GM12878 (cell line): ENCODE results near the gene TEDC1. TPM values are rescaled to one million over a fixed set of nuclear protein-coding genes. Genes with fewer than 3 reads are reported as not detected.

Experiments used
- ATAC-seq: fragments of 200-7000 bp; cut with Tn5 transposase; 3 replicates; pipeline ENCODE4 v1.9.1; 2020; ENCODE audit warnings: mild to moderate bottlenecking, moderate library complexity
- BruUV-seq: library from RNA; stranded (reverse); fragments of 400-500 nt; replicated peaks from 2 replicates; lab custom pipeline; 2021; lab: Mats Ljungman, UMichigan
- CTCF ChIA-PET: fragments of 300-600 bp; sonication (Branson Sonifier 250); formaldehyde crosslinking; extraction: SDS; loops from one replicate; lab custom pipeline; 2021; ENCODE audit warnings: inconsistent platforms; lab: Yijun Ruan, JAX
- POLR2A ChIA-PET: fragments of 350-600 bp; formaldehyde crosslinking; extraction: SDS; loops from one replicate; lab custom pipeline; 2021; ENCODE audit warnings: inconsistent platforms; lab: Charles Lee
- RAD21 ChIA-PET: fragments of 300-600 bp; sonication (Branson Sonifier 250); formaldehyde crosslinking; loops from one replicate; lab custom pipeline; 2023; ENCODE audit warnings: antibody characterized with exemption; ENCODE audit not compliant: unreplicated experiment; lab: Charles Lee
- SMC1A ChIA-PET: fragments of 300-600 bp; sonication (Branson Sonifier 250); formaldehyde crosslinking; loops from one replicate; lab custom pipeline; 2023; ENCODE audit not compliant: unreplicated experiment, uncharacterized antibody; lab: Charles Lee
- DNase-seq: peaks from one replicate; pipeline ENCODE4 v3.0.0-alpha.2; 2011; ENCODE audit warnings: low read depth, low spot score
- FAIRE-seq: peaks from 3 replicates; lab custom pipeline; 2011; peaks lifted over from hg19 to GRCh38; lab: Jason Lieb, UNC
- H2AFZ ChIP-seq: 2 replicates; pipeline ENCODE4 v1.6.0; 2011; ENCODE audit warnings: low read depth, low read length, control low read depth; ENCODE audit not compliant: control insufficient read depth
- H3K27ac ChIP-seq: 2 replicates; pipeline ENCODE4 v1.5.1; 2011; ENCODE audit warnings: control low read depth; ENCODE audit not compliant: control insufficient read depth, insufficient read depth
- H3K27me3 ChIP-seq, 2 experiments: replicated peaks in 1 of 2; 2 replicates each; pipeline versions ENCODE4 v1.6.0 to v1.6.1; 2011; ENCODE audit warnings: low read length in 1 of 2; ENCODE audit not compliant: control insufficient read depth in 2 of 2, insufficient read depth in 2 of 2
- H3K36me3 ChIP-seq, 2 experiments: 2 replicates each; pipeline ENCODE4 v1.5.1; 2011; ENCODE audit warnings: low read length in 1 of 2; ENCODE audit not compliant: control insufficient read depth in 2 of 2, insufficient read depth in 2 of 2
- H3K4me1 ChIP-seq: 2 replicates; pipeline ENCODE4 v1.6.1; 2011; ENCODE audit warnings: mild to moderate bottlenecking, low read length, moderate library complexity, mixed read lengths; ENCODE audit not compliant: control insufficient read depth, insufficient read depth
- H3K4me2 ChIP-seq: 2 replicates; pipeline ENCODE4 v1.6.0; 2011; ENCODE audit warnings: control low read depth; ENCODE audit not compliant: control insufficient read depth, insufficient read depth
- H3K4me3 ChIP-seq: fragments of 200-600 bp; sonication (generic); 2 replicates; pipeline ENCODE4 v1.5.1; 2016
- H3K79me2 ChIP-seq: 2 replicates; pipeline ENCODE4 v1.6.0; 2011; ENCODE audit warnings: low read length; ENCODE audit not compliant: control insufficient read depth, insufficient read depth
- H3K9ac ChIP-seq: 2 replicates; pipeline ENCODE4 v1.8.0; 2011; ENCODE audit warnings: low read length, control low read depth, mixed read lengths; ENCODE audit not compliant: control insufficient read depth, insufficient read depth
- H3K9me3 ChIP-seq: replicated peaks from 3 replicates; pipeline ENCODE4 v1.5.1; 2011; ENCODE audit warnings: mild to moderate bottlenecking, low read length; ENCODE audit not compliant: control insufficient read depth, insufficient read depth
- H4K20me1 ChIP-seq: 2 replicates; pipeline ENCODE4 v1.6.0; 2011; ENCODE audit not compliant: control insufficient read depth, insufficient read depth
- CBX5 ChIP-seq: sonication (generic); IDR thresholded peaks from 2 replicates; pipeline ENCODE4 v1.6.1; 2016; ENCODE audit warnings: low read depth, moderate library complexity, mild to moderate bottlenecking, inconsistent platforms
- CHD2 ChIP-seq: IDR thresholded peaks from 2 replicates; pipeline ENCODE4 v1.6.1; 2011; ENCODE audit warnings: low read depth, low read length, improper control_type of control experiment, borderline replicate concordance
- E4F1 ChIP-seq: fragments of 450-650 bp; IDR thresholded peaks from 2 replicates; pipeline ENCODE4 v1.6.1; 2018; ENCODE audit warnings: borderline replicate concordance, mild to moderate bottlenecking; ENCODE audit not compliant: partially characterized antibody
- ETV6 ChIP-seq, 2 experiments: fragments of 450-650 bp in 1 of 2; IDR thresholded peaks in 1 of 2; conservative IDR thresholded peaks in 1 of 2; 2 replicates each; pipeline ENCODE4 v1.6.1; 2014; ENCODE audit warnings: antibody characterized with exemption in 1 of 2, borderline replicate concordance in 1 of 2, low read depth in 1 of 2, mild to moderate bottlenecking in 1 of 2, moderate library complexity in 1 of 2
- IKZF2 ChIP-seq, 2 experiments: fragments of 450-650 bp; IDR thresholded peaks; 2 replicates each; pipeline ENCODE4 v1.6.1; 2017; ENCODE audit warnings: mild to moderate bottlenecking in 2 of 2, moderate library complexity in 2 of 2
- JUNB ChIP-seq: IDR thresholded peaks from 2 replicates; pipeline ENCODE4 v1.6.1; 2016; ENCODE audit warnings: antibody characterized with exemption, mild to moderate bottlenecking
- LARP7 ChIP-seq: fragments of 450-650 bp; IDR thresholded peaks from 2 replicates; pipeline ENCODE4 v1.6.1; 2017; ENCODE audit warnings: mild to moderate bottlenecking
- MAX ChIP-seq: IDR thresholded peaks from 2 replicates; pipeline ENCODE4 v1.6.1; 2012; ENCODE audit warnings: low read depth, low read length, improper control_type of control experiment
- RAD21 ChIP-seq: IDR thresholded peaks from 2 replicates; pipeline ENCODE4 v1.6.1; 2011; ENCODE audit warnings: mild to moderate bottlenecking, low read depth, low read length, moderate library complexity; ENCODE audit not compliant: insufficient read depth
- SMAD1 ChIP-seq: fragments of 450-650 bp; IDR thresholded peaks from 2 replicates; pipeline ENCODE4 v1.6.1; 2018; ENCODE audit warnings: mild to moderate bottlenecking, low read depth; ENCODE audit not compliant: partially characterized antibody
- TARDBP ChIP-seq: IDR thresholded peaks from 2 replicates; pipeline ENCODE4 v1.6.1; 2016; ENCODE audit warnings: borderline replicate concordance
- WGBS: methylation state at CpG from one replicate; pipeline ENCODE4 v1.1.6; 2016; ENCODE audit warnings: low lambda C conversion rate; ENCODE audit not compliant: insufficient replicate concordance, insufficient coverage; ENCODE audit errors: missing lambda C conversion rate; 5-methylcytosine and 5-hydroxymethylcytosine counted together
- in situ Hi-C: fragments of 300-500 bp; cut with MboI; formaldehyde crosslinking; loops from 9 replicates; pipeline ENCODE4 v1.14.3; 2018; ENCODE audit warnings: mixed read lengths
- intact Hi-C: fragments of 100-400 bp; cut with micrococcal nuclease; formaldehyde crosslinking; loops from one replicate; pipeline ENCODE4 v1.14.2; 2022; ENCODE audit not compliant: unreplicated experiment
- polyA plus RNA-seq, 11 experiments: library from polyadenylated mRNA; depleted of rRNA in 4 of 11; unstranded in 6 of 11; stranded (reverse) in 5 of 11; fragments of >200 nt; fragmentation: Nextera tagmentation in 4 of 11; fragmentation: Illumina TruSeq in 1 of 11; extraction: Ambion mirVana in 4 of 11; extraction: Trizol in 1 of 11; gene quantifications; 1 replicate in 1 of 11; 2 replicates in 10 of 11; pipeline versions ENCODE4 v1.2.1 to v1.2.3, GENCODE V29; 2011 to 2016; ENCODE audit warnings: inconsistent platforms in 2 of 11, missing spikeins in 2 of 11, low read depth in 1 of 11
- total RNA-seq, 4 experiments: library from RNA; depleted of rRNA in 3 of 4; stranded (reverse); fragments of >200 nt in 3 of 4; fragmentation: Illumina TruSeq in 1 of 4; extraction: Trizol in 1 of 4; gene quantifications; 2 replicates each; pipeline versions ENCODE4 v1.2.1 to v1.2.3, GENCODE V29; 2013 to 2021

Gene TEDC1
- total and polyA plus RNA-seq, 10 of the 15 experiments (the other 5 are each of a cell fraction or from before 2014, with no cell fraction given): 0.19 to 34.2 (median 14.5) TPM

GRCh38 chr14:105492971-105493871 lies 2.2 kb downstream of the TEDC1 start:
- H3K27me3 ChIP-seq: no peaks in the 10 kb centered on the region
- no peak overlapping the region for H3K4me2 ChIP-seq
- FAIRE-seq (no peak), ATAC-seq (no peak), DNase-seq (no peak)
- peaks cover 6% of the 10 kb centered on the region for H3K79me2 ChIP-seq
- in situ Hi-C loops (no loop called here), intact Hi-C loops (loop anchor here (5.0 kb wide), 1 partner anchor 34 kb away; the partner anchor contains the start of gene TMEM121)
- ChIA-PET POLR2A (interaction anchor here (0.6 kb wide), 1 partner anchor 102 kb away, joined by 3 read pairs; no protein-coding TSS in a partner anchor), SMC1A (no interaction called here), CTCF (interaction anchor here (1.1 to 4.4 kb wide), 3 partner anchors 12 to 122 kb away, joined by 3 to 103 read pairs (median 67); no protein-coding TSS in a partner anchor), RAD21 (interaction anchor here (1.7 to 2.1 kb wide), 2 partner anchors 11 to 122 kb away, joined by 6 to 9 read pairs; no protein-coding TSS in a partner anchor)
- 71% methylated on average over 20 of the region's 20 CpGs for WGBS
- no peak overlapping the region for H3K27ac ChIP-seq
- H3K36me3 ChIP-seq: no peaks in the 10 kb centered on the region; a peak in 1 of 4 replicates
- no TSS peak for BruUV-seq
- H3K9ac ChIP-seq: no peak overlapping the region
- no peaks in the 10 kb centered on the region for H4K20me1 ChIP-seq
- H2AFZ ChIP-seq: no peak overlapping the region
- peaks cover 14% of the 10 kb centered on the region for H3K4me1 ChIP-seq
- no peaks in the 10 kb centered on the region for H3K9me3 ChIP-seq
- H3K4me3 ChIP-seq: no peak overlapping the region
- no peak for TF ChIP-seq CBX5
- TF ChIP-seq TARDBP: no peak
- TF ChIP-seq IKZF2 (IDR thresholded peaks at IDR 0.05): no peak
- TF ChIP-seq CHD2: no peak
- TF ChIP-seq RAD21: no peak
- TF ChIP-seq MAX: no peak
- no peak for TF ChIP-seq LARP7
- TF ChIP-seq JUNB: no peak
- no peak for TF ChIP-seq ETV6 (conservative IDR thresholded peaks at IDR 0.05 in 1 of 2, IDR thresholded peaks at IDR 0.05 in 1 of 2; ENCODE audit: borderline replicate concordance in 1 of 2, low read depth in 1 of 2)
- no peak for TF ChIP-seq E4F1
- TF ChIP-seq SMAD1: no peak
- TF ChIP-seq, all 136 proteins: peak for 0
